Colonic mucosa (tissue), 4 donors: ENCODE data around the gene TMEM127. TPM values are rescaled to one million over a fixed set of nuclear protein-coding genes. Genes with fewer than 3 reads are reported as not detected.

ENCODE experiments used
- DNase-seq: peaks from one replicate; pipeline ENCODE4 v3.0.0-alpha.2; 2020
- H3K27ac ChIP-seq: fragments of 200-600 bp; one replicate; pipeline ENCODE4 v1.8.0; 2021
- H3K27me3 ChIP-seq: fragments of 200-600 bp; one replicate; pipeline ENCODE4 v1.8.0; 2021
- H3K36me3 ChIP-seq: fragments of 200-600 bp; one replicate; pipeline ENCODE4 v1.8.0; 2021
- H3K4me1 ChIP-seq: fragments of 200-600 bp; one replicate; pipeline ENCODE4 v1.8.0; 2021; ENCODE audit warnings: mild to moderate bottlenecking
- H3K4me3 ChIP-seq: fragments of 200-600 bp; one replicate; pipeline ENCODE4 v1.8.0; 2021
- H3K9ac ChIP-seq, 2 donors: one replicate each; pipeline ENCODE4 v1.7.0; 2013; ENCODE audit warnings: control low read depth in 2 of 2, low read depth in 2 of 2, low read length in 2 of 2
- H3K9me3 ChIP-seq: fragments of 200-600 bp; one replicate; pipeline ENCODE4 v1.8.0; 2021
- CTCF ChIP-seq: fragments of 200-600 bp; IDR thresholded peaks from one replicate; pipeline ENCODE4 v1.8.0; 2022; ENCODE audit warnings: antibody characterized with exemption, mild to moderate bottlenecking
- intact Hi-C: fragments of 100-400 bp; cut with DNase I; formaldehyde crosslinking; loops from one replicate; pipeline ENCODE4 v1.14.1; 2022
- total RNA-seq, 2 donors: library from RNA; stranded (reverse); fragmentation: NEBNext Ultra II Directional in 1 of 2; extraction: Animal tissue kit (Norgen Biotek cat#: 25700) in 1 of 2; gene quantifications; one replicate each; pipeline ENCODE4 v1.2.1, GENCODE V29; 2021
- donor health status: healthy.
- donor health status: DM: no; HTN: no; CAD: no.
- donor health status: DM: no; HTN: no; CAD: no.

The TMEM127 gene
- total RNA-seq, 2 donors from 2014 or later = 61.9 to 81.1 TPM

GRCh38 chr2:96256611-96257113 is 9.1 kb downstream of the TMEM127 start:
- DNase-seq = no peak
- intact Hi-C loops = loop anchor here (5.0 kb wide), 1 partner anchor 54 kb away; no protein-coding TSS in a partner anchor
- no peak for TF ChIP-seq CTCF
- Histone ChIP-seq H3K9me3 (no peaks in the 10 kb centered on the region), H3K36me3 (peaks cover 22% of the 10 kb centered on the region), H3K9ac (no peak overlapping the region), H3K27me3 (no peaks in the 10 kb centered on the region), H3K27ac (peak overlapping the region; percentile 27), H3K4me3 (no peak overlapping the region), H3K4me1 (peaks cover 29% of the 10 kb centered on the region)

DNA sequence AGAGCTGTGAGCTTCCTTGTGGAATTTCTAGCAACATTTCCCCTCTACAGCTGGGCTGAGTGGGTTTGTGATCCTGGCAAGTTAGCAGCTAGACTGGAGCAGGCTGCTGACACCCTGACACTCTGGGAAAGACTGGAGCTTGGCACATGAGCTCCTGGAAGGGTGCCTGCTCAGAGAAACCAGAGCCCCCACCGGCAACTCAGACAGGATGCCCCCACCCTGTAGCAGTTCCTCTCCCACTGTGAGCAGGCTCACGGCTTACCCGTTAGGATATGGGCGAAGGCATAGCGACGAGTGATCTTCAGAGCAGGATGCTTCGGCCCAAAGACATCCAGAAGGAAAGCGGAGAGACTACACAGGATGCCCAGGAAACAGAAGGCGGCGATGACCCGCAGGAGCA is 11.2 kb downstream of the TMEM127 start:
- intact Hi-C loops = loop anchor here (5.0 kb wide), 1 partner anchor 42 kb away; no protein-coding TSS in a partner anchor
- Histone ChIP-seq H3K27me3 (no peaks in the 10 kb centered on the region), H3K4me3 (no peak overlapping the region), H3K9me3 (no peaks in the 10 kb centered on the region), H3K9ac (no peak overlapping the region), H3K4me1 (peaks cover 8% of the 10 kb centered on the region), H3K27ac (no peak overlapping the region), H3K36me3 (peaks cover 22% of the 10 kb centered on the region)
- no peak for DNase-seq
- no peak for TF ChIP-seq CTCF

GRCh38 chr2:96253006-96253405 is 12.8 kb downstream of the TMEM127 start:
- intact Hi-C loops = loop anchor here (5.0 kb wide), 1 partner anchor 41 kb away; no protein-coding TSS in a partner anchor
- Histone ChIP-seq H3K9ac (no peak overlapping the region), H3K4me1 (no peaks in the 10 kb centered on the region), H3K27me3 (no peaks in the 10 kb centered on the region), H3K36me3 (peaks cover 22% of the 10 kb centered on the region), H3K9me3 (no peaks in the 10 kb centered on the region), H3K27ac (no peak overlapping the region), H3K4me3 (no peak overlapping the region)
- no peak for DNase-seq
- no peak for TF ChIP-seq CTCF

GRCh38 chr2:96252526-96252925 is 13.3 kb downstream of the TMEM127 start:
- Histone ChIP-seq H3K9me3 (no peaks in the 10 kb centered on the region), H3K4me3 (no peak overlapping the region), H3K27ac (no peak overlapping the region), H3K9ac (no peak overlapping the region), H3K4me1 (no peaks in the 10 kb centered on the region), H3K36me3 (peaks cover 22% of the 10 kb centered on the region), H3K27me3 (no peaks in the 10 kb centered on the region)
- intact Hi-C loops = loop anchor here (5.0 kb wide), 1 partner anchor 40 kb away; no protein-coding TSS in a partner anchor
- no peak for TF ChIP-seq CTCF
- no peak for DNase-seq

- Histone ChIP-seq H3K4me1 (no peaks in the 10 kb centered on the region), H3K27ac (no peak overlapping the region), H3K9me3 (no peaks in the 10 kb centered on the region), H3K9ac (no peak overlapping the region), H3K4me3 (no peak overlapping the region), H3K36me3 (peaks cover 22% of the 10 kb centered on the region), H3K27me3 (no peaks in the 10 kb centered on the region)
- intact Hi-C loops = loop anchor here (5.0 kb wide), 1 partner anchor 40 kb away; no protein-coding TSS in a partner anchor
- DNase-seq = no peak
- no peak for TF ChIP-seq CTCF
Measured at GRCh38 chr2:96251721-96252292, 14.0 kb downstream of the TMEM127 start.
